Astrocyte (in vitro differentiated cells and primary cell): ENCODE measurements around the gene PAH. TPM values are rescaled to one million over a fixed set of nuclear protein-coding genes. Genes with fewer than 3 reads are reported as not detected.

ENCODE experiments used
- DNase-seq: peaks from one replicate; pipeline ENCODE4 v3.0.0-alpha.2; 2010; ENCODE audit warnings: low read depth
- FAIRE-seq: peaks from 2 replicates; lab custom pipeline; 2011; peaks lifted over from hg19 to GRCh38; lab: Jason Lieb, UNC
- H2AFZ ChIP-seq: 2 replicates; pipeline ENCODE4 v1.6.0; 2012; ENCODE audit warnings: low read depth, low read length, inconsistent platforms
- H3K27ac ChIP-seq: 2 replicates; pipeline ENCODE4 v1.5.1; 2011; ENCODE audit warnings: low read depth, low read length, inconsistent platforms
- H3K27me3 ChIP-seq: 2 replicates; pipeline ENCODE4 v1.6.0; 2011; ENCODE audit warnings: low read length, inconsistent platforms; ENCODE audit not compliant: insufficient read depth
- H3K36me3 ChIP-seq: 2 replicates; pipeline ENCODE4 v1.5.1; 2011; ENCODE audit warnings: low read length, inconsistent platforms; ENCODE audit not compliant: insufficient read depth
- H3K4me1 ChIP-seq: 2 replicates; pipeline ENCODE4 v1.5.1; 2011; ENCODE audit warnings: low read length, inconsistent platforms; ENCODE audit not compliant: insufficient read depth
- H3K4me2 ChIP-seq: 2 replicates; pipeline ENCODE4 v1.6.0; 2012; ENCODE audit warnings: low read length, inconsistent platforms
- H3K4me3 ChIP-seq: 2 replicates; pipeline ENCODE4 v1.5.1; 2011; ENCODE audit warnings: low read depth, mild to moderate bottlenecking, low read length, inconsistent platforms; ENCODE audit not compliant: insufficient read depth
- H3K79me2 ChIP-seq: 2 replicates; pipeline ENCODE4 v1.6.0; 2012; ENCODE audit warnings: mild to moderate bottlenecking, low read length, inconsistent platforms; ENCODE audit not compliant: insufficient read depth
- H3K9ac ChIP-seq: 2 replicates; pipeline ENCODE4 v1.6.0; 2012; ENCODE audit warnings: mild to moderate bottlenecking, low read length, inconsistent platforms
- H3K9me3 ChIP-seq: 2 replicates; pipeline ENCODE4 v1.5.1; 2012; ENCODE audit warnings: low read depth, mild to moderate bottlenecking, low read length, inconsistent platforms; ENCODE audit not compliant: insufficient read depth
- H4K20me1 ChIP-seq: 2 replicates; pipeline ENCODE4 v1.6.0; 2012; ENCODE audit warnings: low read length, inconsistent platforms; ENCODE audit not compliant: insufficient read depth
- H3K27ac Mint-ChIP-seq: one replicate; pipeline ENCODE4 v1.8.0; 2021; ENCODE audit warnings: mild to moderate bottlenecking, mixed read lengths; ENCODE audit not compliant: unreplicated experiment
- H3K27me3 Mint-ChIP-seq: one replicate; pipeline ENCODE4 v1.8.0; 2021; ENCODE audit warnings: low read depth, mixed read lengths; ENCODE audit not compliant: unreplicated experiment
- H3K36me3 Mint-ChIP-seq: one replicate; pipeline ENCODE4 v1.8.0; 2021; ENCODE audit warnings: low read depth, mixed read lengths; ENCODE audit not compliant: unreplicated experiment
- H3K4me1 Mint-ChIP-seq: one replicate; pipeline ENCODE4 v1.8.0; 2021; ENCODE audit warnings: low read depth, mixed read lengths; ENCODE audit not compliant: unreplicated experiment
- H3K4me3 Mint-ChIP-seq: one replicate; pipeline ENCODE4 v1.8.0; 2021; ENCODE audit warnings: mild to moderate bottlenecking, moderate library complexity, mixed read lengths; ENCODE audit not compliant: unreplicated experiment
- H3K9me3 Mint-ChIP-seq: one replicate; pipeline ENCODE4 v1.8.0; 2021; ENCODE audit warnings: mild to moderate bottlenecking, mixed read lengths; ENCODE audit not compliant: unreplicated experiment
- CTCF ChIP-seq: IDR thresholded peaks from 2 replicates; pipeline ENCODE4 v1.5.1; 2011; ENCODE audit warnings: low read depth, mild to moderate bottlenecking, inconsistent platforms, low read length, moderate library complexity; ENCODE audit not compliant: insufficient read depth
- EZH2 ChIP-seq: IDR thresholded peaks from 2 replicates; pipeline ENCODE4 v1.6.1; 2012; ENCODE audit warnings: mild to moderate bottlenecking, low read length, inconsistent platforms; ENCODE audit not compliant: insufficient read depth
- total RNA-seq: library from RNA; stranded (reverse); gene quantifications from 2 replicates; pipeline ENCODE4 v1.2.1, GENCODE V29; 2021

PAH gene
- total RNA-seq, 1 donor from 2014 or later, result not detected

- no peaks in the 10 kb centered on the region for H3K9me3 ChIP-seq
- H3K36me3 ChIP-seq, result no peaks in the 10 kb centered on the region
- TF ChIP-seq EZH2 (no peak), CTCF (no peak)
- H3K4me3 Mint-ChIP-seq, result no peak overlapping the region
- H3K27me3 Mint-ChIP-seq, result peaks cover 11% of the 10 kb centered on the region
- no peak overlapping the region for H2AFZ ChIP-seq
- no peak for FAIRE-seq
- no peaks in the 10 kb centered on the region for H4K20me1 ChIP-seq
- no peaks in the 10 kb centered on the region for H3K27me3 ChIP-seq
- H3K27ac Mint-ChIP-seq, result no peak overlapping the region
- no peaks in the 10 kb centered on the region for H3K4me1 Mint-ChIP-seq
- no peaks in the 10 kb centered on the region for H3K36me3 Mint-ChIP-seq
- H3K4me3 ChIP-seq, result no peak overlapping the region
- no peak for DNase-seq
- no peaks in the 10 kb centered on the region for H3K79me2 ChIP-seq
- no peak overlapping the region for H3K27ac ChIP-seq
- no peak overlapping the region for H3K9ac ChIP-seq
- H3K4me2 ChIP-seq, result no peak overlapping the region
- no peaks in the 10 kb centered on the region for H3K4me1 ChIP-seq
- no peaks in the 10 kb centered on the region for H3K9me3 Mint-ChIP-seq
These were observed 102.2 kb downstream of the PAH start for GRCh38 chr12:102814691-102815367.

GRCh38 chr12:102812344-102812743 lies 104.7 kb downstream of the PAH start:
- H3K27me3 ChIP-seq, result no peaks in the 10 kb centered on the region
- no peaks in the 10 kb centered on the region for H3K4me1 ChIP-seq
- no peak overlapping the region for H3K4me2 ChIP-seq
- Mint-ChIP-seq H3K4me1 (no peaks in the 10 kb centered on the region), H3K27me3 (peaks cover 6% of the 10 kb centered on the region), H3K27ac (no peak overlapping the region), H3K36me3 (no peaks in the 10 kb centered on the region), H3K4me3 (no peak overlapping the region), H3K9me3 (no peaks in the 10 kb centered on the region)
- H3K9me3 ChIP-seq, result no peaks in the 10 kb centered on the region
- no peak overlapping the region for H3K4me3 ChIP-seq
- no peak overlapping the region for H2AFZ ChIP-seq
- H3K9ac ChIP-seq, result no peak overlapping the region
- H3K36me3 ChIP-seq, result no peaks in the 10 kb centered on the region
- no peaks in the 10 kb centered on the region for H3K79me2 ChIP-seq
- H3K27ac ChIP-seq, result no peak overlapping the region
- TF ChIP-seq CTCF (no peak), EZH2 (no peak)
- no peak for FAIRE-seq
- no peaks in the 10 kb centered on the region for H4K20me1 ChIP-seq
- DNase-seq, result no peak

- H4K20me1 ChIP-seq, result no peaks in the 10 kb centered on the region
- H3K27me3 ChIP-seq, result no peaks in the 10 kb centered on the region
- Mint-ChIP-seq H3K4me3 (no peak overlapping the region), H3K9me3 (no peaks in the 10 kb centered on the region), H3K4me1 (no peaks in the 10 kb centered on the region), H3K36me3 (no peaks in the 10 kb centered on the region), H3K27ac (no peak overlapping the region), H3K27me3 (peaks cover 6% of the 10 kb centered on the region)
- no peaks in the 10 kb centered on the region for H3K4me1 ChIP-seq
- no peak for DNase-seq
- H3K36me3 ChIP-seq, result no peaks in the 10 kb centered on the region
- H3K9ac ChIP-seq, result no peak overlapping the region
- FAIRE-seq, result no peak
- no peak overlapping the region for H3K4me2 ChIP-seq
- no peak overlapping the region for H3K27ac ChIP-seq
- no peaks in the 10 kb centered on the region for H3K9me3 ChIP-seq
- H3K79me2 ChIP-seq, result no peaks in the 10 kb centered on the region
- no peak overlapping the region for H2AFZ ChIP-seq
- no peak overlapping the region for H3K4me3 ChIP-seq
- no peak for TF ChIP-seq EZH2
- TF ChIP-seq CTCF, result peak; percentile 18
These were observed 105.8 kb downstream of the PAH start for GRCh38 chr12:102811110-102811737.
